SHP77 treated with DMSO at 0.1 percent for 48 hours (cell line): Measurements from ENCODE around the gene WSB1.

Experiments
- DNase-seq: peaks from one replicate; lab custom pipeline; 2025; lab: John Stamatoyannopoulos, UW

WSB1 gene

GRCh38 chr17:27357236-27357635 is 63.3 kb downstream of the WSB1 start:
- no peak for DNase-seq

GRCh38 chr17:27360507-27360906 is 66.6 kb downstream of the WSB1 start:
- no peak for DNase-seq

- DNase-seq = no peak
Observed at GRCh38 chr17:27361695-27362094, 67.8 kb downstream of the WSB1 start.

DNA sequence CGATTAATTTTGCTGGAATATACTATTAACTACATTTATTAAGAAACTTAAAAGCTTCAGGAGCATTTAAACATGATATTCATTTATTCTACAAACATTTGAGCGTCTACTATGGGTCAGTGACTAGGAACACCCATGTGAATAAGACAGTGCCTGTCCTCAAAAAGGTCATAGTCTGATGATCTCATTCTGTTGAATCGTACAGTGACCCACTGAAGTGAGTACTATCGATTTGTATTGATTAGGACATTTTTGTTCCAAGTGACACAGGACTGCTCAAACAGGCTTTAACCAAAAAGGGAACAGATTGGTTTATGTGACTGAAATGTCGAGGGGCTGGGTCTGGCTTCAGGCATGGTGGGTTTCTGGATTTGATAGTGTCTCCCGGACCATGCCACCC is 68.6 kb downstream of the WSB1 start:
- DNase-seq = no peak

DNA sequence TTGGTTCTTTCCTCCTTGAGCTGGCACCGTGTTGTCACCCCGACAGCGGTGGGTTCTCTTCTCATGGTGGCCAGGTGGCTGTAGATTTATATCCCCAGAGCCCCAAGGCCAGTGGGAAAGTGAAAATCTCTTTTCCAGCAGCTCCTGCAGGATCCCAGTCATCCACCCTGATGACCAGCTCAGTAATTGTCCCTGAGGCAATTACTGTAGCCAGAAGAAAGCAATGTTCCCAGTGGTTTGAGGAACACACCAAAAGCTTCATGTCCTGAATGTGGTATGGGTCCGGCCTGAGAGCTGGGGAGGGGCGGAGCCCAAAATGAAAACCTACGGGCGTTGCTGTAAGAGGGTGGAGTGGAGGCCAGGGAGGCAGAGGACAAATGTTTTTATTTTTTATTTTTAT is 69.0 kb downstream of the WSB1 start:
- DNase-seq = no peak

GRCh38 chr17:27363326-27363725 is 69.4 kb downstream of the WSB1 start:
- DNase-seq = no peak
